Measurements from ENCODE around the gene BLOC1S4. TPM values are rescaled to one million over a fixed set of nuclear protein-coding genes. Genes with fewer than 3 reads are reported as not detected.
"Not testable (repeated sequence)": the region's sequence is repeated elsewhere in the genome, so short reads cannot be mapped to it uniquely, and the experiment has no call there.

Gene BLOC1S4
- total RNA-seq: 6.0 TPM
- long read RNA-seq, transcript BLOC1S4-201 (1 exons, 1,617 nt): major isoform, 25 of 25 reads
- long read RNA-seq, partial matches to known transcripts: 0 of 25 reads
- long read RNA-seq, other reads (novel, unspliced or antisense): 0 of 25 reads

GRCh38 chr4:6716018-6716911 is at the start of gene BLOC1S4:
Gene BLOC1S4, plus strand, starts transcription at chr4:6716174. Its CDS starts 36 bp downstream, at chr4:6716210.
- peak; percentile 96 for ATAC-seq (ENCODE audit: poor library complexity)
- intact Hi-C loops (cut with DNase I): loop anchor here (10.0 kb wide), 1 partner anchor 329 kb away; the partner anchor contains the start of gene TADA2B

GRCh38 chr4:6668391-6668790 is 47.6 kb upstream of the BLOC1S4 start:
- intact Hi-C loops (cut with DNase I): no loop called here
- no peak for ATAC-seq (ENCODE audit: poor library complexity)
- no peak for DNase-seq

More at GRCh38 chr4:6716018-6716911, at the start of gene BLOC1S4:
- DNase-seq: peak; percentile 94

- DNase-seq: no peak
- ATAC-seq (ENCODE audit: poor library complexity): no peak
- intact Hi-C loops (cut with DNase I): no loop called here
These were observed 44.3 kb upstream of the BLOC1S4 start for GRCh38 chr4:6671648-6672047.

- ATAC-seq (ENCODE audit: poor library complexity) (no peak), DNase-seq (no peak)
- intact Hi-C loops (cut with DNase I): no loop called here
These were observed 43.8 kb upstream of the BLOC1S4 start for GRCh38 chr4:6672131-6672530.

- intact Hi-C loops (cut with DNase I); ATAC-seq (ENCODE audit: poor library complexity): not testable (repeated sequence)
- peak; percentile 43 for DNase-seq
These were observed 43.3 kb upstream of the BLOC1S4 start for GRCh38 chr4:6672541-6673190.

GRCh38 chr4:6673191-6673659 is 42.7 kb upstream of the BLOC1S4 start:
- ATAC-seq (ENCODE audit: poor library complexity) (peak; percentile 42), DNase-seq (peak; percentile 46)
- intact Hi-C loops (cut with DNase I): not testable (repeated sequence)

GRCh38 chr4:6673660-6674499 is 42.1 kb upstream of the BLOC1S4 start:
- DNase-seq: peak; percentile 95
- intact Hi-C loops (cut with DNase I): no loop called here

GRCh38 chr4:6674500-6675149 is 41.3 kb upstream of the BLOC1S4 start:
- DNase-seq (peak; percentile 46), ATAC-seq (ENCODE audit: poor library complexity) (peak; percentile 3)
- intact Hi-C loops (cut with DNase I): no loop called here

More at GRCh38 chr4:6673660-6674499, 42.1 kb upstream of the BLOC1S4 start:
- ATAC-seq (ENCODE audit: poor library complexity): peak; percentile 97

GRCh38 chr4:6676722-6677558 is 39.0 kb upstream of the BLOC1S4 start:
- intact Hi-C loops (cut with DNase I): no loop called here
- no peak for DNase-seq
- no peak for ATAC-seq (ENCODE audit: poor library complexity)

GRCh38 chr4:6680372-6681034 is 35.5 kb upstream of the BLOC1S4 start:
- ATAC-seq (ENCODE audit: poor library complexity) (no peak), DNase-seq (no peak)
- intact Hi-C loops (cut with DNase I): no loop called here

- intact Hi-C loops (cut with DNase I): no loop called here
- ATAC-seq (ENCODE audit: poor library complexity) (no peak), DNase-seq (no peak)
These were observed 34.8 kb upstream of the BLOC1S4 start for GRCh38 chr4:6681191-6681590.

- ATAC-seq (ENCODE audit: poor library complexity): no peak
- no peak for DNase-seq
- intact Hi-C loops (cut with DNase I): no loop called here
These were observed 32.9 kb upstream of the BLOC1S4 start for GRCh38 chr4:6682862-6683590.

- DNase-seq (no peak), ATAC-seq (ENCODE audit: poor library complexity) (no peak)
- intact Hi-C loops (cut with DNase I): no loop called here
These were observed 31.3 kb upstream of the BLOC1S4 start for GRCh38 chr4:6684656-6685055.

- no peak for DNase-seq
- intact Hi-C loops (cut with DNase I): no loop called here
- no peak for ATAC-seq (ENCODE audit: poor library complexity)
These were observed 29.7 kb upstream of the BLOC1S4 start for GRCh38 chr4:6686104-6686787.

All from Right ventricle myocardium superior (tissue), 1 donor.